GM23338 (cell line): Measurements from ENCODE around the gene CYP2E1. TPM values are rescaled to one million over a fixed set of nuclear protein-coding genes. Genes with fewer than 3 reads are reported as not detected.

Source experiments
- ATAC-seq: fragments of 200-7000 bp; cut with Tn5 transposase; 3 replicates; pipeline ENCODE4 v1.9.1; 2020
- DNase-seq: peaks from one replicate; pipeline ENCODE4 v3.0.0-alpha.2; 2015; ENCODE audit warnings: low spot score
- H2AFZ ChIP-seq: fragments of 200-600 bp; sonication (generic); 2 replicates; pipeline ENCODE4 v1.8.0; 2016; ENCODE audit warnings: antibody characterized with exemption, mild to moderate bottlenecking, moderate library complexity
- H3F3A ChIP-seq: fragments of 200-600 bp; sonication (generic); replicated peaks from 2 replicates; pipeline ENCODE4 v1.8.0; 2017; ENCODE audit warnings: antibody characterized with exemption, mixed run types, low read depth
- H3K27ac ChIP-seq: fragments of 200-600 bp; sonication (generic); 2 replicates; pipeline ENCODE4 v1.6.1; 2016; ENCODE audit warnings: low read depth
- H3K27me3 ChIP-seq: fragments of 200-600 bp; sonication (generic); 2 replicates; pipeline ENCODE4 v1.8.0; 2016; ENCODE audit warnings: mild to moderate bottlenecking, mixed run types, moderate library complexity; ENCODE audit not compliant: insufficient read depth
- H3K36me3 ChIP-seq: fragments of 200-600 bp; sonication (generic); 2 replicates; pipeline ENCODE4 v1.8.0; 2016; ENCODE audit warnings: mild to moderate bottlenecking; ENCODE audit not compliant: insufficient read depth
- H3K4me1 ChIP-seq: fragments of 200-600 bp; sonication (generic); 2 replicates; pipeline ENCODE4 v1.8.0; 2016; ENCODE audit warnings: mild to moderate bottlenecking, moderate library complexity; ENCODE audit not compliant: insufficient read depth
- H3K4me2 ChIP-seq: fragments of 200-600 bp; sonication (generic); 2 replicates; pipeline ENCODE4 v1.7.1; 2017; ENCODE audit warnings: mixed run types
- H3K4me3 ChIP-seq: fragments of 200-600 bp; sonication (generic); 2 replicates; pipeline ENCODE4 v1.6.1; 2016; ENCODE audit warnings: mixed run types
- H3K79me2 ChIP-seq: fragments of 200-600 bp; sonication (generic); replicated peaks from 2 replicates; pipeline ENCODE4 v1.8.0; 2017; ENCODE audit warnings: mild to moderate bottlenecking; ENCODE audit not compliant: insufficient read depth
- H3K9me2 ChIP-seq: fragments of 200-600 bp; sonication (generic); 2 replicates; pipeline ENCODE4 v1.8.0; 2017; ENCODE audit not compliant: insufficient read depth
- H4K20me1 ChIP-seq: fragments of 200-600 bp; sonication (generic); replicated peaks from 2 replicates; pipeline ENCODE4 v1.8.0; 2017; ENCODE audit warnings: mild to moderate bottlenecking; ENCODE audit not compliant: insufficient read depth
- H3K27ac Mint-ChIP-seq: 2 replicates; pipeline ENCODE4 v1.8.0; 2020; ENCODE audit warnings: inconsistent platforms, mild to moderate bottlenecking, moderate library complexity, mixed read lengths
- H3K27me3 Mint-ChIP-seq: 3 replicates; pipeline ENCODE4 v1.8.0; 2022; ENCODE audit warnings: low read depth, mild to moderate bottlenecking, moderate library complexity, mixed read lengths, inconsistent platforms; ENCODE audit not compliant: insufficient read depth, poor library complexity
- H3K36me3 Mint-ChIP-seq: 3 replicates; pipeline ENCODE4 v1.8.0; 2021; ENCODE audit warnings: low read depth, mild to moderate bottlenecking, inconsistent platforms, moderate library complexity, mixed read lengths
- H3K4me1 Mint-ChIP-seq: 3 replicates; pipeline ENCODE4 v1.8.0; 2020; ENCODE audit warnings: mild to moderate bottlenecking, inconsistent platforms, mixed read lengths
- H3K4me3 Mint-ChIP-seq: 3 replicates; pipeline ENCODE4 v1.8.0; 2021; ENCODE audit warnings: moderate library complexity, mild to moderate bottlenecking, inconsistent platforms, mixed read lengths
- H3K9me3 Mint-ChIP-seq: 3 replicates; pipeline ENCODE4 v1.8.0; 2020; ENCODE audit warnings: moderate library complexity, mild to moderate bottlenecking, inconsistent platforms, mixed read lengths
- CTCF ChIP-seq, 2 experiments: fragments of 200-600 bp in 1 of 2; sonication (generic) in 1 of 2; conservative IDR thresholded peaks; 2 replicates each; pipeline versions ENCODE4 v1.5.1 to v1.6.1; 2016 to 2017; ENCODE audit warnings: antibody characterized with exemption in 2 of 2, low read depth in 2 of 2, mild to moderate bottlenecking in 2 of 2, moderate library complexity in 1 of 2
- ETS1 ChIP-seq: IDR thresholded peaks from 2 replicates; pipeline ENCODE4 v1.6.1; 2016; ENCODE audit warnings: antibody characterized with exemption
- EZH2phosphoT487 ChIP-seq: fragments of 200-600 bp; sonication (generic); IDR thresholded peaks from one replicate; pipeline ENCODE4 v1.8.1; 2018; ENCODE audit warnings: antibody characterized with exemption; ENCODE audit not compliant: unreplicated experiment
- JUNB ChIP-seq: IDR thresholded peaks from one replicate; pipeline ENCODE4 v1.6.1; 2016; ENCODE audit warnings: antibody characterized with exemption; ENCODE audit not compliant: unreplicated experiment
- NANOG ChIP-seq: IDR thresholded peaks from 2 replicates; pipeline ENCODE4 v1.6.1; 2016; ENCODE audit warnings: antibody characterized with exemption, borderline replicate concordance
- REST ChIP-seq: IDR thresholded peaks from one replicate; pipeline ENCODE4 v1.6.1; 2018; ENCODE audit warnings: antibody characterized with exemption; ENCODE audit not compliant: unreplicated experiment
- ZNF114 ChIP-seq: fragments of 250-450 bp; sonication (Bioruptor Pico); IDR thresholded peaks from 2 replicates; pipeline ENCODE4 v1.5.0; 2020; ENCODE audit warnings: mild to moderate bottlenecking, moderate library complexity
- ZNF331 ChIP-seq: fragments of 250-450 bp; sonication (Bioruptor Pico); IDR thresholded peaks from 2 replicates; pipeline ENCODE4 v1.5.0; 2020; ENCODE audit warnings: low read depth, mild to moderate bottlenecking, moderate library complexity
- ZNF462 ChIP-seq: fragments of 250-450 bp; sonication (Bioruptor Pico); IDR thresholded peaks from 2 replicates; pipeline ENCODE4 v1.5.0; 2020; ENCODE audit warnings: mild to moderate bottlenecking, moderate library complexity
- polyA plus RNA-seq: library from polyadenylated mRNA; unstranded; fragments of >200 nt; fragmentation: Nextera tagmentation; extraction: Ambion mirVana; gene quantifications from 2 replicates; pipeline ENCODE4 v1.2.1, GENCODE V29; 2016
- total RNA-seq: library from RNA; depleted of rRNA; stranded (reverse); fragments of >200 nt; shearing (Covaris generic); gene quantifications from 2 replicates; pipeline ENCODE4 v1.2.3, GENCODE V29; 2014

CYP2E1 gene
- total and polyA plus RNA-seq, 2 experiments from 2014 or later: 0.97 to 2.2 TPM

- no peak for TF ChIP-seq ZNF462 (CRISPR knock-in tag)
Observed at GRCh38 chr10:133523631-133524203, 3.4 kb upstream of the CYP2E1 start (continued).

GRCh38 chr10:133525444-133525843, 1.7 kb upstream of the CYP2E1 start:
- no peak overlapping the region for H3K4me2 ChIP-seq
- H3K36me3 ChIP-seq: peaks cover 7% of the 10 kb centered on the region; the same call in 1 of the 2 replicates
- no peak overlapping the region for H3K27ac ChIP-seq
- H3K79me2 ChIP-seq: no peaks in the 10 kb centered on the region
- no peak for ATAC-seq
- no peak overlapping the region for H3K4me3 ChIP-seq
- H3K4me1 Mint-ChIP-seq: peaks cover 7% of the 10 kb centered on the region; the same call in 2 of the 3 replicates
- H3K4me3 Mint-ChIP-seq: no peak overlapping the region
- no peaks in the 10 kb centered on the region; the same call in 1 of the 2 replicates for H3K4me1 ChIP-seq
- H3K9me3 Mint-ChIP-seq: peaks cover 51% of the 10 kb centered on the region
- no peak overlapping the region for H3K27ac Mint-ChIP-seq
- no peak overlapping the region for H2AFZ ChIP-seq
- no peaks in the 10 kb centered on the region for H3K36me3 Mint-ChIP-seq
- H3K27me3 Mint-ChIP-seq: peaks cover 70% of the 10 kb centered on the region
- DNase-seq: no peak
- H4K20me1 ChIP-seq: no peaks in the 10 kb centered on the region
- H3K9me2 ChIP-seq: no peaks in the 10 kb centered on the region
- H3K27me3 ChIP-seq: peaks cover 99% of the 10 kb centered on the region
- H3F3A ChIP-seq: no peaks in the 10 kb centered on the region
- no peak for TF ChIP-seq ETS1
- TF ChIP-seq REST: no peak
- no peak for TF ChIP-seq JUNB
- no peak for TF ChIP-seq ZNF331 (CRISPR knock-in tag)
- TF ChIP-seq NANOG: no peak
- no peak for TF ChIP-seq CTCF (conservative IDR thresholded peaks at IDR 0.05; ENCODE audit: low read depth in 2 of 2)
- TF ChIP-seq EZH2phosphoT487: no peak
- no peak for TF ChIP-seq ZNF114 (CRISPR knock-in tag)
